Measurements from ENCODE around the gene FHIT. TPM values are rescaled to one million over a fixed set of nuclear protein-coding genes. Genes with fewer than 3 reads are reported as not detected.

FHIT gene
- total RNA-seq, 1 donor = 2.2 TPM

GRCh38 chr3:59726279-59726678 lies 1525.0 kb downstream of the FHIT start:
- no peak overlapping the region for H3K4me3 ChIP-seq (ENCODE audit: low read depth, low read length)
- TF ChIP-seq, protein P1, sequence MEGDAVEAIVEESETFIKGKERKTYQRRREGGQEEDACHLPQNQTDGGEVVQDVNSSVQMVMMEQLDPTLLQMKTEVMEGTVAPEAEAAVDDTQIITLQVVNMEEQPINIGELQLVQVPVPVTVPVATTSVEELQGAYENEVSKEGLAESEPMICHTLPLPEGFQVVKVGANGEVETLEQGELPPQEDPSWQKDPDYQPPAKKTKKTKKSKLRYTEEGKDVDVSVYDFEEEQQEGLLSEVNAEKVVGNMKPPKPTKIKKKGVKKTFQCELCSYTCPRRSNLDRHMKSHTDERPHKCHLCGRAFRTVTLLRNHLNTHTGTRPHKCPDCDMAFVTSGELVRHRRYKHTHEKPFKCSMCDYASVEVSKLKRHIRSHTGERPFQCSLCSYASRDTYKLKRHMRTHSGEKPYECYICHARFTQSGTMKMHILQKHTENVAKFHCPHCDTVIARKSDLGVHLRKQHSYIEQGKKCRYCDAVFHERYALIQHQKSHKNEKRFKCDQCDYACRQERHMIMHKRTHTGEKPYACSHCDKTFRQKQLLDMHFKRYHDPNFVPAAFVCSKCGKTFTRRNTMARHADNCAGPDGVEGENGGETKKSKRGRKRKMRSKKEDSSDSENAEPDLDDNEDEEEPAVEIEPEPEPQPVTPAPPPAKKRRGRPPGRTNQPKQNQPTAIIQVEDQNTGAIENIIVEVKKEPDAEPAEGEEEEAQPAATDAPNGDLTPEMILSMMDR (IDR thresholded peaks at IDR 0.05; ENCODE audit: insufficient read depth, low read depth, low read length) = no peak
- no peak for DNase-seq (ENCODE audit: low read depth)

DNA sequence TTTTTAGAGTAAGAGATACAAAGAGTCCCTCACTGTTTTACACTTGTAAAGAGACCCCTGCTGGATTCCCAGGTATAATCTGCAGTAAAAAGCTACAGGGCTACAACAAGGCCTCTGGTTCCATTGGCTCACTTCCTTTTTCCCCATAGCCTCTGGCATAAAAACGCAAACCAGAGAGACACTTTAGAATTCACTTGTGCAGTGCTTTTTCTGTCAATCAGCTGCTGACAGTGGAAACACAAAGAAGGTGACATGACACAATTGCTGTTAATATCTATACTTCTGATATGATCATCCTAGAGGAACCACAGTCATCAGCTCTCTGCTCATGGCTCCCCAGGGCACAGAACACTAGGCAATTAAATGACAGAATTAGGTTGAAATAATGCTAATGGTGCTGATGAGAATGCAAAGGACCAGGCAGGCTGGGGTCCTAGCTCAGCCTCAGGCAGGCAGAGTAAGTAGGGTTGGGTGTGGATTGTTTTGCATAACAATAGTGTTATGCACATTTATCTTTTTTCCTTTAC lies 1533.5 kb downstream of the FHIT start:
- DNase-seq (ENCODE audit: low read depth) = no peak
- TF ChIP-seq, protein P1 (IDR thresholded peaks at IDR 0.05; ENCODE audit: insufficient read depth, low read depth, low read length) = no peak
- H3K4me3 ChIP-seq (ENCODE audit: low read depth, low read length) = no peak overlapping the region

DNA sequence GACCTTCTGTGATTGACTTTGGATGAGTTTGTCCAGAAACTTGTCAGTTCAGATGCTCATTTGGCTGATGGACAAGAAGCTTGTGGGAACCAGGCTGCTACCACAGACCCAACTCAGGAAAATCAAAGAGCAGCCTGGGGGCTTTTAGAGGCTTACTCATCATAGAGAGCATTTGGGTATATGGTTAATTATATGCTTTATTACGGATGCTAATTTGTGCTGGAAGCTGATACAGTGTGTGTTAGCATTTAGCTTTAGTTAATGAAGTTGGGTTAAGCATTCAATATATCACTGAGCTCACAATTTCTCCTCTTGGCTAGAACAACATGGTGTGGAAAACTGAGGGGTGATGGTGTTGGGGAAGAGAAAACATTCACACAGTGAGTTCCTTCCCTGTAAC lies 1537.2 kb downstream of the FHIT start:
- no peak for DNase-seq (ENCODE audit: low read depth)
- no peak overlapping the region for H3K4me3 ChIP-seq (ENCODE audit: low read depth, low read length)
- TF ChIP-seq, protein P1 (IDR thresholded peaks at IDR 0.05; ENCODE audit: insufficient read depth, low read depth, low read length) = no peak

DNA sequence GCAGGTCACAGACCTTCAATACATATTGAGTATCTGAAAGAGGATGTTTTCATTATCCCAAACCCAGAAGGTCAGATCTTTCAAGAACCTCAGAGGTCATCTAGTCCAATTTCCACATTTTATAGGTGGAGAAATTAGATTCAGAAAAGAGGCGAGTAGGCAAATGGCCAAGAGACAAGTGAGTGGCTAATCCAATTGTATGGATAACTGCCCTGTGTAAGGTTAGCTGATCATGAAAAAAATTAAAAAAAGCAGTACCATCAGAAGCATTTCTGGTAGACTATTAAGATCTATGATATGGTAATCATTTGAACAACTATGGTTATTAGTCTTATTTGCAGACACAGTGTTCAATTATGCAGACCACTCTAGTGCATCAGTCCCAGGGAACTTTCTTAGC lies 1540.7 kb downstream of the FHIT start:
- DNase-seq (ENCODE audit: low read depth) = no peak
- H3K4me3 ChIP-seq (ENCODE audit: low read depth, low read length) = no peak overlapping the region
- TF ChIP-seq, protein P1 (IDR thresholded peaks at IDR 0.05; ENCODE audit: insufficient read depth, low read depth, low read length) = no peak

GRCh38 chr3:59709702-59710553 lies 1541.3 kb downstream of the FHIT start:
- DNase-seq (ENCODE audit: low read depth) = no peak
- TF ChIP-seq, protein P1 (IDR thresholded peaks at IDR 0.05; ENCODE audit: insufficient read depth, low read depth, low read length) = no peak

DNA sequence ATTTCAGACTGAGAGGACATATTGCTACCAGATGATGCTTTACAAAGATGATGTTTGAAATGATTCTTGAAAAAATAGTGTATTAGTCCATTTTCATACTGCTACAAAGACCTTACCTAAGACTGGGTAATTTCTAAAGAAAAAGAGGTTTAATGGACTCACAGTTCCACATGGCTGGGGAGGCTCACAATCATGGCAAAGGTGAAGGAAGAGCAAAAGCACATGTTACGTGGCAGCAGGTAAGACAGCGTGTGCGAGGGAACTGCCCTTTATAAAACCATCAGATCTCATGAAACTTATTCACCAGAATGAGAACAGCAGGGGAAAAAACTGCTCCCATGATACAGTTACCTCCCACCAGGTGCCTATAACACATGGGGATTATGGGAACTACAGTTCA lies 1543.0 kb downstream of the FHIT start:
- TF ChIP-seq, protein P1 (IDR thresholded peaks at IDR 0.05; ENCODE audit: insufficient read depth, low read depth, low read length) = no peak
- no peak overlapping the region for H3K4me3 ChIP-seq (ENCODE audit: low read depth, low read length)
- no peak for DNase-seq (ENCODE audit: low read depth)

More at GRCh38 chr3:59709702-59710553, 1541.3 kb downstream of the FHIT start:
- H3K4me3 ChIP-seq (ENCODE audit: low read depth, low read length) = no peak overlapping the region

Data from fibroblast of villous mesenchyme (primary cell).